Naive thymus-derived CD8-positive, alpha-beta T cell (primary cell): ENCODE results near the gene TBC1D24. TPM values are rescaled to one million over a fixed set of nuclear protein-coding genes. Genes with fewer than 3 reads are reported as not detected.
"Not testable (repeated sequence)": the region's sequence is repeated elsewhere in the genome, so short reads cannot be mapped to it uniquely, and the experiment has no call there.

Source experiments
- ATAC-seq, 2 donors: fragments of 150-1000 bp; cut with Tn5 transposase in 1 of 2; sonication (Bioruptor Pico), chemical (Tn5 transposase) in 1 of 2; 1 replicate in 1 of 2; 2 replicates in 1 of 2; pipeline ENCODE4 v1.10.0; 2021; ENCODE audit warnings: mild to moderate bottlenecking in 2 of 2, moderate library complexity in 2 of 2
- POLR2A ChIA-PET: fragments of 350-600 bp; sonication (Branson Sonifier 250); formaldehyde crosslinking; loops from one replicate; lab custom pipeline; 2021; ENCODE audit warnings: antibody characterized with exemption; lab: Charles Lee
- DNase-seq, 10 donors: peaks; one replicate each; pipeline versions ENCODE4 v3.0.0 to v3.0.0-alpha.2; 2020 to 2022
- H3K27ac Mint-ChIP-seq, 10 donors: one replicate each; pipeline ENCODE4 v1.8.0; 2020 to 2022; ENCODE audit warnings: mild to moderate bottlenecking in 10 of 10, mixed read lengths in 10 of 10, moderate library complexity in 4 of 10, inconsistent platforms in 1 of 10
- H3K27me3 Mint-ChIP-seq, 5 donors: one replicate each; pipeline ENCODE4 v1.8.0; 2021 to 2022; ENCODE audit warnings: mixed read lengths in 5 of 5
- H3K36me3 Mint-ChIP-seq, 3 donors: one replicate each; pipeline ENCODE4 v1.8.0; 2020 to 2022; ENCODE audit warnings: mixed read lengths in 3 of 3, mild to moderate bottlenecking in 2 of 3, inconsistent platforms in 1 of 3
- H3K4me1 Mint-ChIP-seq, 4 donors: one replicate each; pipeline ENCODE4 v1.8.0; 2021 to 2022; ENCODE audit warnings: mixed read lengths in 4 of 4
- H3K4me3 Mint-ChIP-seq, 10 donors: one replicate each; pipeline ENCODE4 v1.8.0; 2020 to 2022; ENCODE audit warnings: mild to moderate bottlenecking in 10 of 10, mixed read lengths in 10 of 10, moderate library complexity in 6 of 10, inconsistent platforms in 1 of 10
- H3K9me3 Mint-ChIP-seq, 9 donors: one replicate each; pipeline ENCODE4 v1.8.0; 2020 to 2022; ENCODE audit warnings: mixed read lengths in 9 of 9, mild to moderate bottlenecking in 3 of 9, inconsistent platforms in 1 of 9, moderate library complexity in 1 of 9
- polyA plus RNA-seq, 3 donors: library from polyadenylated mRNA; unstranded; fragments of 300-500 nt; fragmentation: Illumina TruSeq; gene quantifications; one replicate each; pipeline ENCODE4 v1.2.3, GENCODE V29; 2021
- total RNA-seq, 8 experiments: library from RNA in 2 of 8; stranded (reverse) in 2 of 8; gene quantifications; one replicate each; pipeline ENCODE4 v1.2.3 and lab custom pipeline; 2021 to 2026

Gene TBC1D24
- total and polyA plus RNA-seq, 5 experiments from 2014 or later: 2.6 to 17.3 (median 3.0) TPM

DNA sequence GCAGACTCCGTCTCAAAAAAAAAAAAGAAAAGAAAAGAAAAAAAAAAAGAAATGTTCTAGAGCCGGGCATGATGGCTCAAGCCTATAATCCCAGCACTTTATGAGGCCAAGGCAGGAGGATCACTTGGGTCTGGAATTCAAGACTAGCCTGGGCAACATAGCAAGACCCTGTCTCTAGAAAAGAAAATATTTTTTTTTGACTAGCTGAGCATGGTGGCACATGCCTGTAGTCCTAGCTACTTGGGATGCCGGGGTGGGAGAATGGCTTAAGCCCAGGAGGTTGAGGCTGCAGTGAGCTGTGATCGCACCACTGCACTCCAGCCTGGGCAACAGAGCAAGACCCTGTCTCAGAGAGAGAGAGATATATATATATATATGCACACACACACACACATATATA, 39.7 kb upstream of the TBC1D24 start:
- Mint-ChIP-seq H3K4me1 (peaks cover 7 to 22% (median 11%) of the 10 kb centered on the region in 4 donors), H3K27ac (peak overlapping the region in 1 of 10 donors; percentile 7)
- H3K9me3 Mint-ChIP-seq, H3K36me3 Mint-ChIP-seq, DNase-seq, H3K4me3 Mint-ChIP-seq, H3K27me3 Mint-ChIP-seq, POLR2A ChIA-PET, ATAC-seq: not testable (repeated sequence)

DNA sequence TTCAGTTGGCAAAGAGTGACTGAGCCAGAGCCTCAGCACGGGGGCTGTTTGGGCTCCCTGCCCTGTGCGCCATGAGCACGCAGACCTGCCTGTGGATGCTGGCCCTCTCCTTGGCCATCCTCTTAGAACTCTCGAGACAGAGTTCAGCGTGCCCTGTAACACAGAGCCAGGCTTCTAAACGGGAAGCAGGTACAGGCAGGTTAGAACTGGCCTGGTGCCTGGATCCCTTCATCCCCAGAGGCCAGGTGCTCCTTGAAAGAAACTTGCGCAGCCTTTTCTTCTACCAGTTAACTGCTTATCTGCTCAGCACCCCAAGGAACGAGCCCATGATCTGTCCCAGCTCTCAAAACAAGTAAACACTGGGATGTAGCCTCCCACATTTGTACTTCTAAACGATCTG, 38.8 kb upstream of the TBC1D24 start:
- H3K4me3 Mint-ChIP-seq: no peak overlapping the region
- H3K36me3 Mint-ChIP-seq: peaks cover 0 to 7% (median 4%) of the 10 kb centered on the region in 3 donors
- ATAC-seq (no peak), DNase-seq (no peak)
- no peaks in the 10 kb centered on the region for H3K27me3 Mint-ChIP-seq
- no peak overlapping the region for H3K27ac Mint-ChIP-seq
- POLR2A ChIA-PET: interaction anchor here (0.7 kb wide), 1 partner anchor 143 kb away, joined by 3 read pairs; no protein-coding TSS in a partner anchor
- H3K4me1 Mint-ChIP-seq: peaks cover 0 to 15% (median 8%) of the 10 kb centered on the region in 4 donors
- no peaks in the 10 kb centered on the region for H3K9me3 Mint-ChIP-seq

- POLR2A ChIA-PET: interaction anchor here (0.6 kb wide), 1 partner anchor 708 kb away, joined by 3 read pairs; no protein-coding TSS in a partner anchor
- Mint-ChIP-seq H3K9me3 (no peaks in the 10 kb centered on the region), H3K36me3 (peaks cover 0 to 7% (median 4%) of the 10 kb centered on the region in 3 donors), H3K4me1 (peaks cover 0 to 15% (median 8%) of the 10 kb centered on the region in 4 donors), H3K4me3 (no peak overlapping the region), H3K27ac (no peak overlapping the region), H3K27me3 (no peaks in the 10 kb centered on the region)
- DNase-seq (no peak), ATAC-seq (no peak)
These were observed 37.7 kb upstream of the TBC1D24 start for GRCh38 chr16:2437032-2437790.

GRCh38 chr16:2438121-2438520, 36.8 kb upstream of the TBC1D24 start:
- no peaks in the 10 kb centered on the region for H3K27me3 Mint-ChIP-seq
- POLR2A ChIA-PET: interaction anchor here (0.6 kb wide), 1 partner anchor 709 kb away, joined by 3 read pairs; no protein-coding TSS in a partner anchor
- no peak overlapping the region for H3K4me3 Mint-ChIP-seq
- no peak for DNase-seq
- ATAC-seq: no peak
- no peaks in the 10 kb centered on the region for H3K9me3 Mint-ChIP-seq
- peaks cover 0 to 5% (median 2%) of the 10 kb centered on the region in 3 donors for H3K36me3 Mint-ChIP-seq
- H3K27ac Mint-ChIP-seq: no peak overlapping the region
- peaks cover 0 to 15% (median 7%) of the 10 kb centered on the region in 4 donors for H3K4me1 Mint-ChIP-seq

- no peak overlapping the region for H3K4me3 Mint-ChIP-seq
- H3K27me3 Mint-ChIP-seq: no peaks in the 10 kb centered on the region
- H3K4me1 Mint-ChIP-seq: peaks cover 0 to 15% (median 7%) of the 10 kb centered on the region in 4 donors
- ATAC-seq (no peak), DNase-seq (no peak)
- peak overlapping the region in 3 of 10 donors; percentile 11 to 82 (median 30) for H3K27ac Mint-ChIP-seq
- H3K9me3 Mint-ChIP-seq: no peaks in the 10 kb centered on the region
- peaks cover 0 to 8% (median 0%) of the 10 kb centered on the region in 3 donors for H3K36me3 Mint-ChIP-seq
- POLR2A ChIA-PET: interaction anchor here (1.1 kb wide), 1 partner anchor 20 kb away, joined by 3 read pairs; the partner anchor contains the start of gene TEDC2
These were observed 35.3 kb upstream of the TBC1D24 start for GRCh38 chr16:2439598-2439997.

- POLR2A ChIA-PET, H3K27ac Mint-ChIP-seq: not testable (repeated sequence)
These were observed 33.7 kb upstream of the TBC1D24 start for GRCh38 chr16:2441143-2441804.

GRCh38 chr16:2443555-2443954, 31.4 kb upstream of the TBC1D24 start:
- POLR2A ChIA-PET: no interaction called here
- no peak for ATAC-seq
- no peak overlapping the region for H3K27ac Mint-ChIP-seq
- H3K4me3 Mint-ChIP-seq: no peak overlapping the region
- H3K9me3 Mint-ChIP-seq: no peaks in the 10 kb centered on the region
- H3K36me3 Mint-ChIP-seq: peaks cover 0 to 23% (median 0%) of the 10 kb centered on the region in 3 donors
- peaks cover 0 to 10% (median 7%) of the 10 kb centered on the region in 4 donors for H3K4me1 Mint-ChIP-seq
- H3K27me3 Mint-ChIP-seq: no peaks in the 10 kb centered on the region
- no peak for DNase-seq

More at GRCh38 chr16:2441143-2441804, 33.7 kb upstream of the TBC1D24 start:
- ATAC-seq, H3K27me3 Mint-ChIP-seq, H3K4me3 Mint-ChIP-seq, DNase-seq, H3K9me3 Mint-ChIP-seq: not testable (repeated sequence)
- H3K4me1 Mint-ChIP-seq: peaks cover 0 to 15% (median 7%) of the 10 kb centered on the region in 4 donors
- peaks cover 0 to 16% (median 0%) of the 10 kb centered on the region in 3 donors for H3K36me3 Mint-ChIP-seq

GRCh38 chr16:2447920-2448583, 26.9 kb upstream of the TBC1D24 start:
- peak overlapping the region in 1 of 10 donors; percentile 81 for H3K27ac Mint-ChIP-seq
- no peak for DNase-seq
- no peaks in the 10 kb centered on the region for H3K27me3 Mint-ChIP-seq
- no peaks in the 10 kb centered on the region for H3K9me3 Mint-ChIP-seq
- H3K36me3 Mint-ChIP-seq: peaks cover 0 to 29% (median 7%) of the 10 kb centered on the region in 3 donors
- H3K4me3 Mint-ChIP-seq: no peak overlapping the region
- H3K4me1 Mint-ChIP-seq: no peaks in the 10 kb centered on the region
- ATAC-seq: no peak
- POLR2A ChIA-PET: no interaction called here

GRCh38 chr16:2449118-2449517, 25.8 kb upstream of the TBC1D24 start:
- Mint-ChIP-seq H3K4me1 (no peaks in the 10 kb centered on the region), H3K36me3 (peaks cover 0 to 31% (median 7%) of the 10 kb centered on the region in 3 donors), H3K4me3 (no peak overlapping the region), H3K27me3 (no peaks in the 10 kb centered on the region), H3K9me3 (no peaks in the 10 kb centered on the region), H3K27ac (no peak overlapping the region)
- POLR2A ChIA-PET: no interaction called here
- no peak for ATAC-seq
- no peak for DNase-seq

DNA sequence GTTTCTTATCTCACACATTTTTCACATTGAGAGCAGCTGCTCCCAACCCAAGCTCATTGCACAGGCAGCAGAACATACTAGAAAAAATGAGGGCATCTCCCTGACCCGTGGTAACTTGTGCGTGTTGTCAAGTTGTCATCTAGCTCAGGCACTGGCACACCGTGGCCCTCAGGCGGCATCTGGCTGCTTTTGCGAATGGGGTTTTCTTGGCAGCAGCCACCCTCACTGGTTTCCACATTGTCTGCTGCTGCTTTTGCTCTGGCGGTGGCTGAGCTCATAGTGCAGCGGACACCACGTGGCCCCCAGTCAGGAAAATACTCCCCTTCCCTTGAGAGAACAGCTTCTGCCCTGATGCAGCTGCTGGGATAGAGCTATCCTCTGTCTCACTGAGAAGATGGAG, 24.4 kb upstream of the TBC1D24 start:
- no peak overlapping the region for H3K4me3 Mint-ChIP-seq
- H3K9me3 Mint-ChIP-seq: no peaks in the 10 kb centered on the region
- H3K27me3 Mint-ChIP-seq: no peaks in the 10 kb centered on the region
- no peak overlapping the region for H3K27ac Mint-ChIP-seq
- H3K4me1 Mint-ChIP-seq: no peaks in the 10 kb centered on the region
- H3K36me3 Mint-ChIP-seq: peaks cover 0 to 23% (median 7%) of the 10 kb centered on the region in 3 donors
- POLR2A ChIA-PET: no interaction called here
- DNase-seq (no peak), ATAC-seq (no peak)

- H3K4me3 Mint-ChIP-seq: no peak overlapping the region
- ATAC-seq (no peak), DNase-seq (no peak)
- H3K27me3 Mint-ChIP-seq: no peaks in the 10 kb centered on the region
- POLR2A ChIA-PET: no interaction called here
- H3K27ac Mint-ChIP-seq: no peak overlapping the region
- peaks cover 0 to 23% (median 7%) of the 10 kb centered on the region in 3 donors for H3K36me3 Mint-ChIP-seq
- H3K9me3 Mint-ChIP-seq: no peaks in the 10 kb centered on the region
- H3K4me1 Mint-ChIP-seq: no peaks in the 10 kb centered on the region
These were observed 23.9 kb upstream of the TBC1D24 start for GRCh38 chr16:2450975-2451381.

- Mint-ChIP-seq H3K4me1 (peaks cover 0 to 2% (median 0%) of the 10 kb centered on the region in 4 donors), H3K4me3 (no peak overlapping the region), H3K36me3 (peaks cover 0 to 17% (median 7%) of the 10 kb centered on the region in 3 donors), H3K27me3 (no peaks in the 10 kb centered on the region), H3K27ac (no peak overlapping the region), H3K9me3 (no peaks in the 10 kb centered on the region)
- no peak for DNase-seq
- POLR2A ChIA-PET: no interaction called here
- ATAC-seq: no peak
These were observed 23.0 kb upstream of the TBC1D24 start for GRCh38 chr16:2451851-2452320.
